Myocyte (in vitro differentiated cells): ENCODE measurements around the gene HOXC4. TPM values are rescaled to one million over a fixed set of nuclear protein-coding genes. Genes with fewer than 3 reads are reported as not detected.
A peak's percentile ranks its signal among the peaks of the same experiment; 100 is the strongest.

Source experiments
- DNase-seq: peaks from one replicate; pipeline ENCODE4 v3.0.0-alpha.2; 2012; ENCODE audit warnings: low read depth
- polyA plus RNA-seq: library from polyadenylated mRNA; unstranded; fragments of >200 nt; gene quantifications from one replicate; pipeline ENCODE4 v1.2.1, GENCODE V29; 2012; ENCODE audit warnings: missing spikeins
- total RNA-seq: library from RNA; depleted of rRNA; stranded (reverse); fragments of >200 nt; gene quantifications from 2 replicates; pipeline ENCODE4 v1.2.3, GENCODE V29; 2014

The HOXC4 gene
- 2.3 and 2.6 TPM in 2 replicates for total RNA-seq
- polyA plus RNA-seq, result 14.3 TPM

- DNase-seq, result peak; percentile 71
Observed at GRCh38 chr12:54053751-54054741, at the start of gene HOXC4. Gene HOXC4, plus strand, starts transcription at chr12:54053835. Its CDS starts 88 bp downstream, at chr12:54053923.

GRCh38 chr12:54004063-54004840, 49.4 kb upstream of the HOXC4 start:
- DNase-seq, result no peak

- peak; percentile 74 for DNase-seq
Observed at GRCh38 chr12:54004841-54005530, 48.6 kb upstream of the HOXC4 start.

- no peak for DNase-seq
Observed at GRCh38 chr12:54005531-54005852, 48.1 kb upstream of the HOXC4 start.

GRCh38 chr12:54005853-54006558, 47.6 kb upstream of the HOXC4 start:
- DNase-seq, result peak; percentile 95

GRCh38 chr12:54006559-54007220, 46.9 kb upstream of the HOXC4 start:
- no peak for DNase-seq

- no peak for DNase-seq
Observed at GRCh38 chr12:54007538-54008259, 45.9 kb upstream of the HOXC4 start.

- DNase-seq, result no peak
Observed at GRCh38 chr12:54008260-54008552, 45.4 kb upstream of the HOXC4 start.

- peak; percentile 55 for DNase-seq
Observed at GRCh38 chr12:54009171-54010052, 44.2 kb upstream of the HOXC4 start.

GRCh38 chr12:54010053-54010971, 43.3 kb upstream of the HOXC4 start:
- DNase-seq, result peak; percentile 38

GRCh38 chr12:54010972-54011664, 42.5 kb upstream of the HOXC4 start:
- peak; percentile 34 for DNase-seq

GRCh38 chr12:54011665-54012532, 41.7 kb upstream of the HOXC4 start:
- peak; percentile 47 for DNase-seq

GRCh38 chr12:54012631-54013409, 40.8 kb upstream of the HOXC4 start:
- peak; percentile 37 for DNase-seq

- peak; percentile 66 for DNase-seq
Observed at GRCh38 chr12:54014377-54015017, 39.1 kb upstream of the HOXC4 start.
